HepG2 (cell line): ENCODE results near the gene CNIH3. TPM values are rescaled to one million over a fixed set of nuclear protein-coding genes. Genes with fewer than 3 reads are reported as not detected.
"Not testable (repeated sequence)": the region's sequence is repeated elsewhere in the genome, so short reads cannot be mapped to it uniquely, and the experiment has no call there.

Experiments
- ATAC-seq: fragments of 200-7000 bp; cut with Tn5 transposase; 3 replicates; pipeline ENCODE4 v1.9.1; 2020; ENCODE audit warnings: mild to moderate bottlenecking, moderate library complexity
- Bru-seq: library from RNA; stranded (reverse); fragments of 400-500 nt; gene quantifications from one replicate; lab custom pipeline; 2021; lab: Mats Ljungman, UMichigan
- BruChase-seq, 2 experiments: library from RNA; stranded (reverse); fragments of 400-500 nt; gene quantifications; one replicate each; lab custom pipeline; 2021; lab: Mats Ljungman, UMichigan
- BruUV-seq: library from RNA; stranded (reverse); fragments of 400-500 nt; replicated peaks from 2 replicates; lab custom pipeline; 2021; lab: Mats Ljungman, UMichigan
- CTCF ChIA-PET: fragments of 300-600 bp; formaldehyde crosslinking; extraction: SDS; loops from one replicate; lab custom pipeline; 2021; ENCODE audit warnings: low total read pairs, inconsistent platforms, low intra/inter-chr PET ratio; lab: Yijun Ruan, JAX
- POLR2A ChIA-PET: fragments of 350-600 bp; sonication (Branson Sonifier 250); formaldehyde crosslinking; loops from one replicate; lab custom pipeline; 2020; ENCODE audit warnings: antibody characterized with exemption, inconsistent platforms; lab: Yijun Ruan, JAX
- DNase-seq: peaks from one replicate; pipeline ENCODE4 v3.0.0-alpha.2; 2015; ENCODE audit warnings: low spot score
- FAIRE-seq: peaks from 3 replicates; lab custom pipeline; 2011; peaks lifted over from hg19 to GRCh38; lab: Jason Lieb, UNC
- H2AFZ ChIP-seq: one replicate; pipeline ENCODE4 v1.6.1; 2011; ENCODE audit warnings: low read length, inconsistent platforms
- H3K27ac ChIP-seq: fragments of 300-600 bp; 3 replicates; pipeline ENCODE4 v1.8.0; 2011; ENCODE audit warnings: mixed run types, mild to moderate bottlenecking, mixed read lengths, low read length, inconsistent platforms; ENCODE audit not compliant: insufficient read depth; ENCODE audit errors: extremely low read length
- H3K27me3 ChIP-seq, 2 experiments: fragments of 200-600 bp in 1 of 2; 2 replicates in 1 of 2; 3 replicates in 1 of 2; pipeline versions ENCODE4 v1.6.0 to v1.8.0; 2011; ENCODE audit warnings: low read length in 2 of 2, mild to moderate bottlenecking in 2 of 2, moderate library complexity in 2 of 2, inconsistent platforms in 1 of 2; ENCODE audit not compliant: insufficient read depth in 2 of 2, control insufficient read depth in 1 of 2
- H3K36me3 ChIP-seq, 2 experiments: fragments of 200-600 bp in 1 of 2; replicated peaks in 1 of 2; 2 replicates in 1 of 2; 3 replicates in 1 of 2; pipeline versions ENCODE4 v1.5.1 to v1.8.0; 2011; ENCODE audit warnings: low read length in 2 of 2, inconsistent platforms in 1 of 2; ENCODE audit not compliant: insufficient read depth in 2 of 2, control insufficient read depth in 1 of 2
- H3K4me1 ChIP-seq: 2 replicates; pipeline ENCODE4 v1.5.1; 2012; ENCODE audit warnings: low read length, inconsistent platforms; ENCODE audit not compliant: insufficient read depth
- H3K4me2 ChIP-seq: 2 replicates; pipeline ENCODE4 v1.6.0; 2011; ENCODE audit warnings: low read depth, low read length, inconsistent platforms
- H3K4me3 ChIP-seq, 3 experiments: fragments of 200-600 bp in 1 of 3; sonication (generic), shearing (Covaris generic) in 1 of 3; replicated peaks in 1 of 3; 2 replicates each; pipeline ENCODE4 v1.5.1; 2011 to 2016; ENCODE audit warnings: low read length in 3 of 3, inconsistent platforms in 2 of 3, low read depth in 2 of 3, mild to moderate bottlenecking in 2 of 3, control low read depth in 1 of 3, mixed read lengths in 1 of 3; ENCODE audit not compliant: insufficient read depth in 1 of 3
- H3K79me2 ChIP-seq: one replicate; pipeline ENCODE4 v1.6.1; 2011; ENCODE audit warnings: low read length, inconsistent platforms; ENCODE audit not compliant: insufficient read depth
- H3K9ac ChIP-seq: 2 replicates; pipeline ENCODE4 v1.6.0; 2011; ENCODE audit warnings: mild to moderate bottlenecking, low read depth, low read length, inconsistent platforms; ENCODE audit not compliant: insufficient read depth
- H3K9me3 ChIP-seq: 2 replicates; pipeline ENCODE4 v1.5.1; 2012; ENCODE audit warnings: mild to moderate bottlenecking, low read length
- H4K20me1 ChIP-seq: 2 replicates; pipeline ENCODE4 v1.6.0; 2011; ENCODE audit warnings: inconsistent platforms, mild to moderate bottlenecking, low read length, moderate library complexity; ENCODE audit not compliant: insufficient read depth
- HNRNPH1 ChIP-seq: fragments of 200-400 bp; formaldehyde crosslinking; optimal IDR thresholded peaks from 2 replicates; pipeline ENCODE3; 2017; ENCODE audit warnings: mild to moderate bottlenecking, low read depth, low read length
- MTF2 ChIP-seq: sonication (generic); formaldehyde crosslinking; IDR thresholded peaks from 2 replicates; pipeline ENCODE4 v1.5.0; 2020; ENCODE audit warnings: missing genetic modification reagents, borderline replicate concordance
- ZNF3 ChIP-seq: IDR thresholded peaks from 2 replicates; pipeline ENCODE4 v1.7.0; 2017; ENCODE audit warnings: inconsistent platforms
- ZNF496 ChIP-seq: sonication (generic); formaldehyde crosslinking; IDR thresholded peaks from 2 replicates; pipeline ENCODE4 v1.8.1; 2023; ENCODE audit warnings: mild to moderate bottlenecking, moderate library complexity, missing genetic modification reagents; ENCODE audit not compliant: insufficient replicate concordance
- ZNF556 ChIP-seq: sonication (generic); formaldehyde crosslinking; IDR thresholded peaks from 2 replicates; pipeline ENCODE4 v1.4.0; 2020; ENCODE audit warnings: mild to moderate bottlenecking, missing genetic modification reagents, borderline replicate concordance
- WGBS: methylation state at CpG from one replicate; pipeline ENCODE4 v1.1.6; 2017; ENCODE audit warnings: low lambda C conversion rate; 5-methylcytosine and 5-hydroxymethylcytosine counted together
- in situ Hi-C: cut with HindIII; loops from 2 replicates; pipeline ENCODE4 v1.10.0; 2017; ENCODE audit warnings: low pct_unique_long_range_greater_than_20kb; ENCODE audit not compliant: extremely low pct_ligation_motif_present
- intact Hi-C: fragments of 100-400 bp; cut with micrococcal nuclease; formaldehyde crosslinking; loops from one replicate; pipeline ENCODE4 v1.10.0; 2022; ENCODE audit not compliant: unreplicated experiment
- long read RNA-seq, 2 experiments: library from RNA in 1 of 2; library from polyadenylated mRNA in 1 of 2; stranded (forward) in 1 of 2; unstranded in 1 of 2; transcript quantifications; one replicate each; pipeline ENCODE4 v2.0.0, GENCODE V29; 2019 to 2022
- polyA minus RNA-seq, 3 experiments: library from RNA; depleted of rRNA, polyadenylated mRNA; stranded (reverse); fragments of >200 nt; gene quantifications; 2 replicates each; pipeline ENCODE4 v1.2.3, GENCODE V29; 2011; ENCODE audit warnings: low replicate concordance in 1 of 3
- polyA plus RNA-seq, 8 experiments: library from polyadenylated mRNA; depleted of rRNA in 3 of 8; stranded (reverse) in 7 of 8; unstranded in 1 of 8; fragments of >200 nt; fragmentation: Illumina TruSeq in 4 of 8; extraction: Trizol in 4 of 8; gene quantifications; 2 replicates each; pipeline versions ENCODE4 v1.2.1 to v1.2.3, GENCODE V29; 2011 to 2016; ENCODE audit warnings: low read depth in 4 of 8, missing spikeins in 1 of 8, mixed read lengths in 1 of 8; ENCODE audit not compliant: insufficient read depth in 1 of 8
- total RNA-seq, 5 experiments: library from RNA; depleted of rRNA; stranded (reverse); fragments of >200 nt; fragmentation: Illumina TruSeq; extraction: Trizol; gene quantifications; 2 replicates each; pipeline ENCODE4 v1.2.3, GENCODE V29; 2016; ENCODE audit warnings: low read depth in 1 of 5
- TF ChIP-seq, protein P1 (sequence below): sonication (generic); formaldehyde crosslinking; IDR thresholded peaks from 2 replicates; pipeline ENCODE4 v1.4.0; 2020; ENCODE audit warnings: mild to moderate bottlenecking, missing genetic modification reagents

Gene CNIH3
- total RNA-seq (2016; rRNA removed; fragmentation: Illumina TruSeq; extraction: Trizol) (0.55 and 1.1 TPM in 2 replicates), polyA plus RNA-seq (2011; rRNA removed) (0.36 and 0.99 TPM in 2 replicates), polyA minus RNA-seq (2011; rRNA and poly(A)+ RNA removed; ENCODE audit: low replicate concordance) (0.37 and 0.48 TPM in 2 replicates), Bru-seq, nascent RNA (percentile 12 among the genes with signal in this experiment), BruChase-seq, experiment 1, labeled RNA remaining after a 6-hour chase (percentile 5 among the genes with signal in this experiment), BruChase-seq, experiment 2, labeled RNA remaining after a 2-hour chase (percentile 9 among the genes with signal in this experiment)
- total RNA-seq (2016; cell fraction: cytosol; rRNA removed; fragmentation: Illumina TruSeq; extraction: Trizol; ENCODE audit: low read depth): 2.8 and 4.6 TPM in 2 replicates
- 0.98 and 1.0 TPM in 2 replicates for total RNA-seq (2016; cell fraction: insoluble cytoplasmic fraction; rRNA removed; fragmentation: Illumina TruSeq; extraction: Trizol)
- total RNA-seq (2016; cell fraction: membrane; rRNA removed; fragmentation: Illumina TruSeq; extraction: Trizol): 1.9 and 3.1 TPM in 2 replicates
- total RNA-seq (2016; cell fraction: nucleus; rRNA removed; fragmentation: Illumina TruSeq; extraction: Trizol): 0.56 and 1.2 TPM in 2 replicates
- 0.27 and 0.42 TPM in 2 replicates for polyA plus RNA-seq (2011; cell fraction: cytosol; rRNA removed)
- 0.74 and 0.87 TPM in 2 replicates for polyA plus RNA-seq (2011; cell fraction: nucleus; rRNA removed)
- 0.61 and 0.94 TPM in 2 replicates for polyA plus RNA-seq (2012)
- 4.1 and 4.3 TPM in 2 replicates for polyA plus RNA-seq (2016; cell fraction: cytosol; fragmentation: Illumina TruSeq; extraction: Trizol; ENCODE audit: low read depth)
- polyA plus RNA-seq (2016; cell fraction: insoluble cytoplasmic fraction; fragmentation: Illumina TruSeq; extraction: Trizol; ENCODE audit: low read depth): 0.69 and 0.95 TPM in 2 replicates
- 2.4 and 2.5 TPM in 2 replicates for polyA plus RNA-seq (2016; cell fraction: membrane; fragmentation: Illumina TruSeq; extraction: Trizol; ENCODE audit: low read depth)
- polyA plus RNA-seq (2016; cell fraction: nucleus; fragmentation: Illumina TruSeq; extraction: Trizol; ENCODE audit: insufficient read depth, low read depth): 0.85 TPM in 1 of 2 replicates, not detected in the other
- 0.99 TPM in 1 of 2 replicates, not detected in the other for polyA minus RNA-seq (2011; cell fraction: cytosol; rRNA and poly(A)+ RNA removed)
- 1.7 and 2.6 TPM in 2 replicates for polyA minus RNA-seq (2011; cell fraction: nucleus; rRNA and poly(A)+ RNA removed)
- long read RNA-seq, experiment 1: 0 reads
- long read RNA-seq, experiment 2, partial matches to known transcripts: 0 of 3 reads
- long read RNA-seq, experiment 2, other reads (novel, unspliced or antisense): 3 of 3 reads

DNA sequence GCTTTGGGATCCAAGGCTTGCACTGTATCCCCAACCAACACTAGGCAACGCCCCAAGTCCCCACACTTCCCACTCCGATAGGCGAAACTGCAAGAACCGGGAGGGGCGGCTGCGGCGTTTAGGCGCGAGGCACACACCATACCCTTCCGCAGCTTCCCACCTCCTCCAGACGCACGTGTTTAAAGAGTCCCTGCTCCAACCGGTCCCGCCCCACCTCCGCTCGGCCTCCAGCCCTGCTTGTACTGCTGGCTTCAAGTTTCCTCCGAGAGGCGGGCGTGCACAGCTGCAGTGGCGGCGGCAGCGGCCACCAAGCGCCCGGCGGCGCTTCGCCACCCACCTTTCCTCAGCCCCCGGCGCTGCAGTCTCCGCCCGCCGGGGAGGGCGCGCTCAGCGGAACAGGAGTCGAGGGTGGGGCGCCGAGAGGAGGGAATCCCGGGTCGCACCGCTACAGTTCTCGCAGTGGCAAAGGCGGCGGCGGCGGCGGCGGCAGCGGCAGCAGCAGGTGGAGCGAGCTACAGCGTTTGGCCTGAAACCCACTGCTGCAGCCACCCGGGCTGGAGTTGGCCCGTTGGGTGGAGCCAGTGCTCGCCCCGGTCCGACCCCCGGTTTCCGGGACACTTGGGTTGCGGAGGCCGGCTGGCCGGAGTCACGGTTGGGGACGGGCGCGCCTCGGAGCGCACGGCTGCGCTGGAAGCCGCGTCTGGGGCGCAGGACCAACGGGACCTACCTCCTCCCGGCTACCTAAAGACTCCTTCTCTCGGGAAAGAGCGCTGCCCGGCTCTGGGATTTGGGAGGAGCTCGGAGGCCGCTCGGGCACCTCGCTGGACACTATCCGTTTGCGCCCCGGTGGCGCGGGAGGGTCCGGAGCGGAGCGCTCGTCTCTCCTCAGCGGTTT is at the start of gene CNIH3:
TSS of gene CNIH3 (plus strand) at position 457 of the 895 bp plus-strand sequence. CDS start 858 bp downstream, outside the sequence.
- Histone ChIP-seq H2AFZ (no peak within 1 kb of the TSS), H3K36me3 (no peaks in the 10 kb centered on the region), H3K9ac (no peak within 1 kb of the TSS), H3K79me2 (no peaks in the 10 kb centered on the region), H3K9me3 (no peaks in the 10 kb centered on the region), H3K27me3 (peaks cover 1 to 37% of the 10 kb centered on the region in 2 experiments; a peak in 4 of 5 replicates), H3K4me1 (no peaks in the 10 kb centered on the region)
- intact Hi-C loops: no loop called here
- in situ Hi-C loops: no loop called here
- ChIA-PET POLR2A (no interaction called here), CTCF (no interaction called here)
- no peak for FAIRE-seq
- TF ChIP-seq ZNF556 (CRISPR knock-in tag): no peak
- no peak for TF ChIP-seq HNRNPH1
- TF ChIP-seq, protein P1, sequence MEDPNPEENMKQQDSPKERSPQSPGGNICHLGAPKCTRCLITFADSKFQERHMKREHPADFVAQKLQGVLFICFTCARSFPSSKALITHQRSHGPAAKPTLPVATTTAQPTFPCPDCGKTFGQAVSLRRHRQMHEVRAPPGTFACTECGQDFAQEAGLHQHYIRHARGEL (CRISPR knock-in tag): no peak
- TF ChIP-seq MTF2 (CRISPR knock-in tag): peak; percentile 56; the same call in 1 of the 2 replicates
- TF ChIP-seq ZNF496 (CRISPR knock-in tag): no peak
- no peak for TF ChIP-seq ZNF3 (CRISPR knock-in tag)
- TF ChIP-seq, all 625 proteins: peak for 1
- Histone ChIP-seq H3K27ac (no peak within 1 kb of the TSS), H3K4me2 (no peak within 1 kb of the TSS), H3K4me3 (no peak within 1 kb of the TSS), H4K20me1 (no peaks in the 10 kb centered on the region)
- BruUV-seq: no TSS peak
- 44% methylated on average over 27 of the region's 91 CpGs for WGBS
- peak; percentile 76 for ATAC-seq
- no peak for DNase-seq

DNA sequence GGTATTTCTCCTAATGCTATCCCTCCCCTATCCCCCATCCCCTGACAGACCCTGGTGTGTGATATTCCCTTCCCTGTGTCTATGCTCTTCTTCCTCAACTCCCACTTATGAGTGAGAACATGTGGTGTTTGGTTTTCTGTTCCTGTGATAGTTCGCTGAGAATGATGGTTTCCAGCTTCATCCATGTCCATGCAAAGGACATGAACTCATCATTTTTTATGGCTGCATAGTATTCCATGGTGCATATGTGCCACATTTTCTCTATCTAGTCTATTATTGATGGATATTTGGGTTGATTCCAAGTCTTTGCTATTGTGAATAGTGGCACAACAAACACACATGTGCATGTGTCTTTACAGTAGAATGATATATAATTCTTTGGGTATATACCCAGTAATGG is 49.6 kb upstream of the CNIH3 start:
- POLR2A ChIA-PET, H3K27me3 ChIP-seq, H3K27ac ChIP-seq, H3K79me2 ChIP-seq, DNase-seq, H3K4me2 ChIP-seq, H2AFZ ChIP-seq, in situ Hi-C loops, H4K20me1 ChIP-seq, FAIRE-seq, H3K9me3 ChIP-seq, H3K9ac ChIP-seq, CTCF ChIA-PET, H3K4me1 ChIP-seq, ATAC-seq, H3K4me3 ChIP-seq, H3K36me3 ChIP-seq, BruUV-seq, intact Hi-C loops: not testable (repeated sequence)
- WGBS: 0% methylated on average over 1 of the region's 1 CpG
